NOMO-1 treated with DMSO at 0.1 percent for 48 hours (cell line): ENCODE results near the gene GAPT.

Source experiments
- DNase-seq: peaks from one replicate; lab custom pipeline; 2025; ENCODE audit not compliant: unreplicated experiment; lab: John Stamatoyannopoulos, UW

The GAPT gene

GRCh38 chr5:58491216-58491892, at the start of gene GAPT:
Gene GAPT (plus strand): TSS chr5:58491435. CDS start chr5:58494537, 3,102 bp downstream.
- DNase-seq, result peak; percentile 98

- no peak for DNase-seq
These were observed 46.4 kb upstream of the GAPT start for GRCh38 chr5:58444805-58445204.

GRCh38 chr5:58446024-58446423, 45.2 kb upstream of the GAPT start:
- no peak for DNase-seq

- no peak for DNase-seq
These were observed 44.0 kb upstream of the GAPT start for GRCh38 chr5:58447226-58447625.

GRCh38 chr5:58450018-58450417, 41.2 kb upstream of the GAPT start:
- DNase-seq, result no peak

GRCh38 chr5:58450811-58451629, 40.2 kb upstream of the GAPT start:
- DNase-seq, result peak; percentile 77

GRCh38 chr5:58451732-58452565, 39.3 kb upstream of the GAPT start:
- DNase-seq, result no peak

GRCh38 chr5:58452566-58453258, 38.5 kb upstream of the GAPT start:
- DNase-seq, result no peak

- DNase-seq, result no peak
These were observed 37.9 kb upstream of the GAPT start for GRCh38 chr5:58453306-58453705.

GRCh38 chr5:58454025-58454424, 37.2 kb upstream of the GAPT start:
- DNase-seq, result no peak

- no peak for DNase-seq
These were observed 36.2 kb upstream of the GAPT start for GRCh38 chr5:58455066-58455465.

GRCh38 chr5:58455480-58455879, 35.8 kb upstream of the GAPT start:
- no peak for DNase-seq

GRCh38 chr5:58456026-58456425, 35.2 kb upstream of the GAPT start:
- no peak for DNase-seq

- DNase-seq, result no peak
These were observed 34.7 kb upstream of the GAPT start for GRCh38 chr5:58456486-58456885.

- DNase-seq, result no peak
These were observed 34.2 kb upstream of the GAPT start for GRCh38 chr5:58457050-58457449.

- DNase-seq, result no peak
These were observed 33.0 kb upstream of the GAPT start for GRCh38 chr5:58458141-58458742.

GRCh38 chr5:58458743-58459145, 32.5 kb upstream of the GAPT start:
- DNase-seq, result no peak

- peak; percentile 16 for DNase-seq
These were observed 31.9 kb upstream of the GAPT start for GRCh38 chr5:58459146-58460001.

- DNase-seq, result peak; percentile 78
These were observed 31.1 kb upstream of the GAPT start, which contains the start of gene PLK2 for GRCh38 chr5:58460002-58460731. Gene PLK2 (minus strand): TSS chr5:58460086. CDS start chr5:58459959, 127 bp downstream.
